Measurements from ENCODE around the gene AMIGO3. TPM values are rescaled to one million over a fixed set of nuclear protein-coding genes. Genes with fewer than 3 reads are reported as not detected.

AMIGO3 gene
- total and polyA plus RNA-seq, 9 donors = 0.22 to 2.0 (median 0.34) TPM; not detected in 4

DNA sequence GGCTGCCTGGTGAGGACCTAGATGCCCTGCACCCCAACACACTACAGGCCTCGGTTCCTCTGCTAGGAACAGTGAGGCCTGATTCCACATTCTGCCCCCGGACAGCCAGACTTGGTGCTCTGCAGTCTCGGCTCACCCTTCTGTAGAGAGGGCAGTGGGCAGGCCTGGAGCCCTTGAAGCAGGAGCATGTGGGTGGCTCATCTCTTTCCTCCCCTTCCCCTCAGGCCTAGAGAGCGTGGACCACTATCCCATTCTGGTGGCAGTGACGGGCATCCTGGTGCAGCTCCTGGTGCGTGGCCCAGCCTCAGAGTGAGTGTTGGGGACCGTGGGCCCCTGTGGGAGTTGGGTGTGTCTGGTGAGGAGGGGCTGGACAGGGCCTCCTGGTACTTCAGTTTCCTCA is 3.3 kb downstream of the AMIGO3 start:
- H3K27me3 ChIP-seq = no peaks in the 10 kb centered on the region

DNA sequence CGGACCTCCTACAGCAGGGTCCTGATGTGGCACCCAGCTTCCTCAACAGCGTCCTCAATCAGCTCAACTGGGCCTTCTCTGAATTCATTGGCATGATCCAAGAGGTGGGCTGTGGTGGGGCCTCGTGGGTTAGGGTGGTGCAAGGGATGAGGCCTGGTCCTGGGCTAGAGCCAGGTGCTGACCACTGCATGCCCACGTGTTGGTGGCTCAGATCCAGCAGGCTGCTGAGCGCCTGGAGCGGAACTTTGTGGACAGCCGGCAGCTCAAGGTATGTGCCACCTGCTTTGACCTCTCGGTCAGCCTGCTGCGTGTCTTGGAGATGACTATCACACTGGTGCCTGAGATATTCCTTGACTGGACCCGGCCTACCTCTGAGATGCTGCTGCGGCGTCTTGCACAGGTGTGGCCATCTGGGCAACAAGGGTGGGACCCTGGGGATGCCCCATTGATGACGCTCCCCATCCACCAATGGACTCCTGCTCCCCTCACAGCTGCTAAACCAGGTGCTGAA is 3.8 kb downstream of the AMIGO3 start:
- H3K4me1 ChIP-seq (ENCODE audit: insufficient read depth) = peaks cover 9% of the 10 kb centered on the region
- no peak overlapping the region for H3K27ac ChIP-seq
- DNase-seq = no peak
- H3K36me3 ChIP-seq = no peaks in the 10 kb centered on the region
- no peaks in the 10 kb centered on the region for H3K27me3 ChIP-seq
- TF ChIP-seq POLR2A (IDR thresholded peaks at IDR 0.05) (no peak), EP300 (IDR thresholded peaks at IDR 0.05) (no peak)
- TF ChIP-seq, protein P1, sequence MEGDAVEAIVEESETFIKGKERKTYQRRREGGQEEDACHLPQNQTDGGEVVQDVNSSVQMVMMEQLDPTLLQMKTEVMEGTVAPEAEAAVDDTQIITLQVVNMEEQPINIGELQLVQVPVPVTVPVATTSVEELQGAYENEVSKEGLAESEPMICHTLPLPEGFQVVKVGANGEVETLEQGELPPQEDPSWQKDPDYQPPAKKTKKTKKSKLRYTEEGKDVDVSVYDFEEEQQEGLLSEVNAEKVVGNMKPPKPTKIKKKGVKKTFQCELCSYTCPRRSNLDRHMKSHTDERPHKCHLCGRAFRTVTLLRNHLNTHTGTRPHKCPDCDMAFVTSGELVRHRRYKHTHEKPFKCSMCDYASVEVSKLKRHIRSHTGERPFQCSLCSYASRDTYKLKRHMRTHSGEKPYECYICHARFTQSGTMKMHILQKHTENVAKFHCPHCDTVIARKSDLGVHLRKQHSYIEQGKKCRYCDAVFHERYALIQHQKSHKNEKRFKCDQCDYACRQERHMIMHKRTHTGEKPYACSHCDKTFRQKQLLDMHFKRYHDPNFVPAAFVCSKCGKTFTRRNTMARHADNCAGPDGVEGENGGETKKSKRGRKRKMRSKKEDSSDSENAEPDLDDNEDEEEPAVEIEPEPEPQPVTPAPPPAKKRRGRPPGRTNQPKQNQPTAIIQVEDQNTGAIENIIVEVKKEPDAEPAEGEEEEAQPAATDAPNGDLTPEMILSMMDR (IDR thresholded peaks at IDR 0.05) = no peak
- 82 to 91% (median 86%) methylated on average over 12 to 13 of the region's 13 CpGs for WGBS, 3 donors
- H3K9me3 ChIP-seq = no peaks in the 10 kb centered on the region
- intact Hi-C loops (cut with DNase I) = loop anchor here in 1 of 4 donors (10.0 kb wide), 1 partner anchor 129 kb away; no protein-coding TSS in a partner anchor
- no peak overlapping the region for H3K4me3 ChIP-seq

More for the DNA sequence above, 3.3 kb downstream of the AMIGO3 start:
- H3K4me1 ChIP-seq (ENCODE audit: insufficient read depth) = peaks cover 9% of the 10 kb centered on the region
- H3K4me3 ChIP-seq = no peak overlapping the region
- no peaks in the 10 kb centered on the region for H3K36me3 ChIP-seq
- TF ChIP-seq POLR2A (IDR thresholded peaks at IDR 0.05) (no peak), EP300 (IDR thresholded peaks at IDR 0.05) (no peak)
- TF ChIP-seq, protein P1 (IDR thresholded peaks at IDR 0.05) = no peak
- no peak for DNase-seq
- intact Hi-C loops (cut with DNase I) = loop anchor here in 1 of 4 donors (10.0 kb wide), 1 partner anchor 129 kb away; no protein-coding TSS in a partner anchor
- H3K9me3 ChIP-seq = no peaks in the 10 kb centered on the region
- 90 to 94% (median 90%) methylated on average over 6 to 7 of the region's 7 CpGs for WGBS, 3 donors
- H3K27ac ChIP-seq = no peak overlapping the region

DNA sequence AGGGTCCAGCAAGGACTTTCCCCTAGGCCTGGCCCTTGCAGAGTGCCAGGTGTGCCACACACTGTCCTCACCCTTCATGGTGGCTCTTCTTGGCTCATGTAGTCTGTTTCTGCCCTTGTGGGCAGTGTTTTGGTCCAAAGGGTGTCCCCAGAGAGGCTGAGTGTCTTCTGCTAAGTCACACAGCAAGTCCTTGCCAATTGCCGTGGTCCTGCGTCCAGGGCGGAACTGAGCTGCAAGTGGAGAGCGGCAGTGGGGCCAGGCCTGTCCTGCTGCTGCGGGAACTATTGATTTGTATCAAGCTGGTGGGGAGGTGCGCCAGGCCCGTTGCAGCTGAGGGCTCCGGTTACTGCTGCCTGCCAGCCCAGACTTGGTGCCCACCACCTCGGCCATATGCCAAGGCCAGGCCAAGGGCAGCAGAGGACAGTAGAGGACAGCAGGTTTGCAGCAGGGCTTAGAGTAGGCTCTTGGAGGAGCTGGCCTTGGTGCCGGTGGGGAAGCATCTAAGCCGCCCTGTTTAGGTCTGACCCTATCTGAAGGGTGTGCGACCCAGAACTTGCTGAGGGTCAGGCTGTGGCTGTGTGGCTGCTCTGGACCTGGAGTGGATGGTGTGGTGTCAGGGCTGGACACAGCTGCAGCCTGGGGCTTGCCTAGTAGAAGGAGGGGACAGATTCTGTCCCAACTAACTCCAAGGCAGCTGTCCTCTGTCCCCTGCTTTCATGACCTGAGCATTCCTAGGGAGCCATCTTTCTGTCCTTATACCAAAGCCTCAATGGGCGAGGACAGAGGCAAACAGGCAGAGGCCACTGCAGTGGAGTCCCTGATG is 4.5 kb downstream of the AMIGO3 start:
- no peak for DNase-seq
- Histone ChIP-seq H3K27me3 (no peaks in the 10 kb centered on the region), H3K4me3 (no peak overlapping the region), H3K36me3 (no peaks in the 10 kb centered on the region), H3K27ac (no peak overlapping the region), H3K9me3 (no peaks in the 10 kb centered on the region), H3K4me1 (ENCODE audit: insufficient read depth) (peaks cover 9% of the 10 kb centered on the region)
- TF ChIP-seq, protein P1 (IDR thresholded peaks at IDR 0.05) = no peak
- no peak for TF ChIP-seq EP300 (IDR thresholded peaks at IDR 0.05)
- TF ChIP-seq POLR2A (IDR thresholded peaks at IDR 0.05) = no peak
- 81 to 89% (median 85%) methylated on average over 12 to 13 of the region's 13 CpGs for WGBS, 3 donors
- intact Hi-C loops (cut with DNase I) = loop anchor here in 1 of 4 donors (10.0 kb wide), 1 partner anchor 130 kb away; no protein-coding TSS in a partner anchor

DNA sequence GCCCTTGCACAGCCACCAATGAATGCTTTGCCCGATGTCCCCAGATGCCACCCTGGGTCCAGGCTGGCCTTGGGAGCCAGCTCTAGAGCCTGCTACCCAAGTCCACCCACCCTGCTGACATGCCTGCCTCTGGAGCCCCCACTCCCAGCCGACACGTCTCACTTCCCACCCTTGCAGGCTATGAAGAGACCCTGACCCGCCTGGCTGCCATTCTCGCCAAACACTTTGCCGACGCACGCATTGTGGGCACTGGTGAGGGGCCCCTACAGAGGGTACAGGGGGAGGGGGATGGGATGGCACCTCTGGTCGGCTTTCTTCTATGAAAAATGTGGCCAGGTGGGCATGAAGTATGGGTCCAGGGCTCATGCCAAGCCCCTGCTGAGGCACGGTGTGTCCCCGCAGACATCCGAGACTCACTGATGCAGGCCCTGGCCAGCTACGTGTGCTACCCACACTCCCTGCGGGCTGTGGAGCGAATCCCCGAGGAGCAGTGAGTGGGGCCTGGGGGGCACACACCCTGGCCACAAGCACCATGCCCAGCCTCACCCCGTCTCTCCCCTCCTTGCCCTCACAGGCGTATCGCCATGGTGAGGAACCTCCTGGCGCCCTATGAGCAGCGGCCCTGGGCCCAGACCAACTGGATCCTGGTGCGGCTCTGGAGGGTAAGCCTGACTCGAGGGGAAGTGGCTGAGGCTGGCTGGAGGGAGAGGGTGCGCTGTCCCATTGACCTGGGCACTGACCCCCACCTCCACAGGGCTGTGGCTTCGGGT is 6.0 kb downstream of the AMIGO3 start:
- Histone ChIP-seq H3K4me3 (no peak overlapping the region), H3K36me3 (no peaks in the 10 kb centered on the region), H3K27ac (no peak overlapping the region), H3K4me1 (ENCODE audit: insufficient read depth) (peaks cover 3% of the 10 kb centered on the region), H3K27me3 (no peaks in the 10 kb centered on the region), H3K9me3 (no peaks in the 10 kb centered on the region)
- intact Hi-C loops (cut with DNase I) = loop anchor here in 1 of 4 donors (10.0 kb wide), 1 partner anchor 131 kb away; no protein-coding TSS in a partner anchor
- WGBS, 3 donors = 91 to 95% (median 92%) methylated on average over 25 of the region's 25 CpGs
- DNase-seq = no peak
- TF ChIP-seq POLR2A (IDR thresholded peaks at IDR 0.05) (no peak), EP300 (IDR thresholded peaks at IDR 0.05) (no peak)
- TF ChIP-seq, protein P1 (IDR thresholded peaks at IDR 0.05) = no peak
